Islet precursor cell (in vitro differentiated cells): ENCODE data around the gene SGMS1.
"Not testable (repeated sequence)": the region's sequence is repeated elsewhere in the genome, so short reads cannot be mapped to it uniquely, and the experiment has no call there.

Experiments
- DNase-seq: peaks from one replicate; pipeline ENCODE4 v3.0.0-alpha.2; 2018

The SGMS1 gene

GRCh38 chr10:50529660-50530059 lies 94.1 kb downstream of the SGMS1 start:
- no peak for DNase-seq

GRCh38 chr10:50528206-50528605 lies 95.5 kb downstream of the SGMS1 start:
- no peak for DNase-seq

- DNase-seq, result no peak
Measured at GRCh38 chr10:50527442-50528043, 96.2 kb downstream of the SGMS1 start.

GRCh38 chr10:50526185-50526584 lies 97.6 kb downstream of the SGMS1 start:
- DNase-seq, result no peak

GRCh38 chr10:50523357-50523756 lies 100.4 kb downstream of the SGMS1 start:
- DNase-seq, result no peak

GRCh38 chr10:50522908-50523307 lies 100.8 kb downstream of the SGMS1 start:
- no peak for DNase-seq

- no peak for DNase-seq
Measured at GRCh38 chr10:50520115-50520514, 103.6 kb downstream of the SGMS1 start.

- DNase-seq, result no peak
Measured at GRCh38 chr10:50517626-50518025, 106.1 kb downstream of the SGMS1 start.

GRCh38 chr10:50516171-50516570 lies 107.6 kb downstream of the SGMS1 start:
- no peak for DNase-seq

GRCh38 chr10:50515420-50515819 lies 108.3 kb downstream of the SGMS1 start:
- DNase-seq, result no peak

GRCh38 chr10:50514995-50515394 lies 108.8 kb downstream of the SGMS1 start:
- DNase-seq, result no peak

- no peak for DNase-seq
Measured at GRCh38 chr10:50513956-50514355, 109.8 kb downstream of the SGMS1 start.

GRCh38 chr10:50512743-50513416 lies 110.9 kb downstream of the SGMS1 start:
- DNase-seq, result no peak

GRCh38 chr10:50512214-50512595 lies 111.6 kb downstream of the SGMS1 start:
- DNase-seq, result no peak

- DNase-seq, result no peak
Measured at GRCh38 chr10:50511492-50512213, 112.1 kb downstream of the SGMS1 start.

GRCh38 chr10:50510517-50511473 lies 113.0 kb downstream of the SGMS1 start:
- no peak for DNase-seq

GRCh38 chr10:50508315-50509051 lies 115.3 kb downstream of the SGMS1 start:
- DNase-seq, result no peak

GRCh38 chr10:50506861-50507573 lies 116.7 kb downstream of the SGMS1 start:
- no peak for DNase-seq

- no peak for DNase-seq
Measured at GRCh38 chr10:50504389-50504788, 119.4 kb downstream of the SGMS1 start.

GRCh38 chr10:50503661-50504320 lies 120.0 kb downstream of the SGMS1 start:
- no peak for DNase-seq

GRCh38 chr10:50503156-50503555 lies 120.6 kb downstream of the SGMS1 start:
- DNase-seq, result not testable (repeated sequence)
